ENCODE data around the gene ZNF521.

ZNF521 gene

GRCh38 chr18:25136416-25137196 is 215.4 kb downstream of the ZNF521 start:
- Histone ChIP-seq H3K4me1 (ENCODE audit: insufficient read depth, low read length) (peaks cover 21% of the 10 kb centered on the region), H3K27me3 (ENCODE audit: insufficient read depth, low read length) (no peaks in the 10 kb centered on the region), H3K9me3 (ENCODE audit: insufficient read depth, low read depth, low read length) (no peaks in the 10 kb centered on the region), H3K9ac (ENCODE audit: low read depth, low read length) (no peak overlapping the region), H3K36me3 (ENCODE audit: insufficient read depth, low read length) (no peaks in the 10 kb centered on the region), H3K27ac (ENCODE audit: low read depth, low read length) (no peak overlapping the region), H3K4me3 (ENCODE audit: low read length) (no peak overlapping the region)
- 92% methylated on average over 8 of the region's 9 CpGs for WGBS

GRCh38 chr18:25134861-25135260 is 217.1 kb downstream of the ZNF521 start:
- Histone ChIP-seq H3K4me1 (ENCODE audit: insufficient read depth, low read length) (peaks cover 21% of the 10 kb centered on the region), H3K9ac (ENCODE audit: low read depth, low read length) (no peak overlapping the region), H3K27ac (ENCODE audit: low read depth, low read length) (no peak overlapping the region), H3K27me3 (ENCODE audit: insufficient read depth, low read length) (no peaks in the 10 kb centered on the region), H3K36me3 (ENCODE audit: insufficient read depth, low read length) (no peaks in the 10 kb centered on the region), H3K9me3 (ENCODE audit: insufficient read depth, low read depth, low read length) (no peaks in the 10 kb centered on the region), H3K4me3 (ENCODE audit: low read length) (no peak overlapping the region)
- no CpG with 5 or more reads among the region's 2 CpGs for WGBS

GRCh38 chr18:25133879-25134278 is 218.1 kb downstream of the ZNF521 start:
- no peak overlapping the region for H3K27ac ChIP-seq (ENCODE audit: low read depth, low read length)
- H3K36me3 ChIP-seq (ENCODE audit: insufficient read depth, low read length): no peaks in the 10 kb centered on the region
- peaks cover 21% of the 10 kb centered on the region for H3K4me1 ChIP-seq (ENCODE audit: insufficient read depth, low read length)
- H3K9me3 ChIP-seq (ENCODE audit: insufficient read depth, low read depth, low read length): no peaks in the 10 kb centered on the region
- H3K9ac ChIP-seq (ENCODE audit: low read depth, low read length): no peak overlapping the region
- no peak overlapping the region for H3K4me3 ChIP-seq (ENCODE audit: low read length)
- 86% methylated on average over 2 of the region's 2 CpGs for WGBS
- H3K27me3 ChIP-seq (ENCODE audit: insufficient read depth, low read length): no peaks in the 10 kb centered on the region

GRCh38 chr18:25132786-25133496 is 219.0 kb downstream of the ZNF521 start:
- no peaks in the 10 kb centered on the region for H3K9me3 ChIP-seq (ENCODE audit: insufficient read depth, low read depth, low read length)
- no peak overlapping the region for H3K4me3 ChIP-seq (ENCODE audit: low read length)
- H3K27me3 ChIP-seq (ENCODE audit: insufficient read depth, low read length): no peaks in the 10 kb centered on the region
- no peak overlapping the region for H3K9ac ChIP-seq (ENCODE audit: low read depth, low read length)
- no peak overlapping the region for H3K27ac ChIP-seq (ENCODE audit: low read depth, low read length)
- H3K4me1 ChIP-seq (ENCODE audit: insufficient read depth, low read length): peaks cover 14% of the 10 kb centered on the region
- H3K36me3 ChIP-seq (ENCODE audit: insufficient read depth, low read length): no peaks in the 10 kb centered on the region
- WGBS: 95% methylated on average over 10 of the region's 10 CpGs

- no peak overlapping the region for H3K9ac ChIP-seq (ENCODE audit: low read depth, low read length)
- H3K27ac ChIP-seq (ENCODE audit: low read depth, low read length): no peak overlapping the region
- no peaks in the 10 kb centered on the region for H3K9me3 ChIP-seq (ENCODE audit: insufficient read depth, low read depth, low read length)
- no peak overlapping the region for H3K4me3 ChIP-seq (ENCODE audit: low read length)
- peaks cover 6% of the 10 kb centered on the region for H3K4me1 ChIP-seq (ENCODE audit: insufficient read depth, low read length)
- no peaks in the 10 kb centered on the region for H3K36me3 ChIP-seq (ENCODE audit: insufficient read depth, low read length)
- 100% methylated on average over 1 of the region's 1 CpG for WGBS
- no peaks in the 10 kb centered on the region for H3K27me3 ChIP-seq (ENCODE audit: insufficient read depth, low read length)
These were observed 225.2 kb downstream of the ZNF521 start for GRCh38 chr18:25126751-25127150.

DNA sequence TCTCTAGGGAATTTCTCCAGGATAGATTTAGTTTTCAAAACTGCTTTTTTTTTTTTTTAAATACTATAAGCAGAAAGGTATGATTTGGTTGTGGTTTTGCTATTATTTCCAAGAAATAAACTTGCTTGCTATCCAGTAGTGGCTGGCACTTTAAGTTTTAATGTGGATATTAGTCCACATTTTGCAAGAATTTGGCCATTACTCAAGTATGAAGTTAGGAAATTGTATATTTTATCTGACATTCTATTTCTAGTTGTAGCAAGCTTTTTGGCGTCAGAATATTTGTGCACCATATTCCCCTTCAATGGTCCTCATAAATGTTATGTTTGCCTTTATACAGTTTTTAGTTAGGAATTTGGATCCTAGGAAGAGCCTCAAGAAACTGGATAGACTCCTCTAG is 226.3 kb downstream of the ZNF521 start:
- WGBS: 86% methylated on average over 1 of the region's 1 CpG
- Histone ChIP-seq H3K4me1 (ENCODE audit: insufficient read depth, low read length) (peaks cover 6% of the 10 kb centered on the region), H3K9me3 (ENCODE audit: insufficient read depth, low read depth, low read length) (no peaks in the 10 kb centered on the region), H3K27ac (ENCODE audit: low read depth, low read length) (no peak overlapping the region), H3K27me3 (ENCODE audit: insufficient read depth, low read length) (no peaks in the 10 kb centered on the region), H3K9ac (ENCODE audit: low read depth, low read length) (no peak overlapping the region), H3K4me3 (ENCODE audit: low read length) (no peak overlapping the region), H3K36me3 (ENCODE audit: insufficient read depth, low read length) (no peaks in the 10 kb centered on the region)

DNA sequence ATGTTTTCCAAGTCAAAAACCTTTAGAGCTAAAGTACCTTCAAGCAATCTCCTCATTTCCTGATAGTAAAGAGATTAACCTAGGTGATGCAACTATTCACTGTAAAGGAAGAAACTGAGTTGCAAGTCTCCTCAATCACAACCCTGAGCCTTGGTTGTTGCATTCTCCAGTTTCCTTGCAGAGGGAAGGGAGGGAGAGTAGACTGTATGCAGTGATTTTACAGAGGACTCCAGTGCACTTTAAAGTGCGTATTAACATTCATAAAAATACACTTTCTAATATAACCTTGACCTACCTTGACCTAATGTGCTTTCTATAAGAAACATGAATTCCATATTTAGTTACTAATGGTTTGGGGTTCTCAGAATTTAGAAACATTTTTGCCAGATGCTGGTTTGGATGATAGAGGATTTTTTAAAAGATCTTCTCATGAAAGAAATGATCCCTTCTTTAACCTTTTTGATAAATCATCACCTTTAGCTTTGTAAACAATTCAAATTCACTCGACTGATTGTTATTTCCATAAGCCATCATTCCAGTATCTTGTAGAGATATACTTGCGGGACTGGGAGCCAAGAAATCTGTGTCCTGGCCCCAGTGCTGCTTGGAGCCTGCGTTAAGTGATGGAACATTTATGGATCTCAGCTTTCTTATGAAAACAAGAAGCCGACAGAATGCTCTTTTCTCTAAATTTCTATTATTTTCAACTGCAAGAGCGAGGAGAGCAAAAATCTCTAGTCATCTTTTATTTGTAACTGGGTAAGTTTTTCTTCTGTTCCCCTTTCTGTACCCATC is 228.3 kb downstream of the ZNF521 start:
- Histone ChIP-seq H3K9me3 (ENCODE audit: insufficient read depth, low read depth, low read length) (no peaks in the 10 kb centered on the region), H3K27me3 (ENCODE audit: insufficient read depth, low read length) (no peaks in the 10 kb centered on the region), H3K4me1 (ENCODE audit: insufficient read depth, low read length) (peaks cover 6% of the 10 kb centered on the region), H3K9ac (ENCODE audit: low read depth, low read length) (no peak overlapping the region), H3K4me3 (ENCODE audit: low read length) (no peak overlapping the region), H3K36me3 (ENCODE audit: insufficient read depth, low read length) (no peaks in the 10 kb centered on the region), H3K27ac (ENCODE audit: low read depth, low read length) (no peak overlapping the region)
- 95% methylated on average over 4 of the region's 6 CpGs for WGBS

DNA sequence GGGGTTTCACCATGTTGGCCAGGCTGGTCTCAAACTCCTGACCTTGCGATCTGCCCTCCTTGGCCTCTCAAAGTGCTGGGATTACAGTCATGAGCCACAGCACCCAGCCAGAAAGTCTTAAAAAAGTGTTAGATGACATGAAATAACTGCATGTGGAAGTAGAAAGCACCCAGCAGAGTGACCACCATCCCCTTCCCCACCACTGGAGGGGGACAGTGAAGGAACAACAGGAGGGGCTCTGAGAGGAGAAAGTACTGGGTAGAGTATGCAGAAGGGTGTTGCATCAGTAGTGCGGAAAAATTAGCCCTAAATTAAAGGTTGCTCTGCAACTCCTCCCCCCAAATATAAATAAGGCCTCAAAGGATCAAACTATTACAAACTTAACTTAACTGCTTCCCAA is 230.5 kb downstream of the ZNF521 start:
- Histone ChIP-seq H3K9me3 (ENCODE audit: insufficient read depth, low read depth, low read length) (no peaks in the 10 kb centered on the region), H3K36me3 (ENCODE audit: insufficient read depth, low read length) (no peaks in the 10 kb centered on the region), H3K4me3 (ENCODE audit: low read length) (no peak overlapping the region), H3K4me1 (ENCODE audit: insufficient read depth, low read length) (peaks cover 4% of the 10 kb centered on the region), H3K9ac (ENCODE audit: low read depth, low read length) (no peak overlapping the region), H3K27me3 (ENCODE audit: insufficient read depth, low read length) (no peaks in the 10 kb centered on the region), H3K27ac (ENCODE audit: low read depth, low read length) (no peak overlapping the region)
- WGBS: 99% methylated on average over 2 of the region's 2 CpGs

GRCh38 chr18:25113566-25113965 is 238.4 kb downstream of the ZNF521 start:
- Histone ChIP-seq H3K27ac (ENCODE audit: low read depth, low read length) (no peak overlapping the region), H3K4me3 (ENCODE audit: low read length) (no peak overlapping the region), H3K4me1 (ENCODE audit: insufficient read depth, low read length) (no peaks in the 10 kb centered on the region; the same call in 1 of the 2 replicates), H3K9ac (ENCODE audit: low read depth, low read length) (no peak overlapping the region), H3K27me3 (ENCODE audit: insufficient read depth, low read length) (no peaks in the 10 kb centered on the region), H3K9me3 (ENCODE audit: insufficient read depth, low read depth, low read length) (no peaks in the 10 kb centered on the region), H3K36me3 (ENCODE audit: insufficient read depth, low read length) (no peaks in the 10 kb centered on the region)
- 66% methylated on average over 5 of the region's 6 CpGs for WGBS

DNA sequence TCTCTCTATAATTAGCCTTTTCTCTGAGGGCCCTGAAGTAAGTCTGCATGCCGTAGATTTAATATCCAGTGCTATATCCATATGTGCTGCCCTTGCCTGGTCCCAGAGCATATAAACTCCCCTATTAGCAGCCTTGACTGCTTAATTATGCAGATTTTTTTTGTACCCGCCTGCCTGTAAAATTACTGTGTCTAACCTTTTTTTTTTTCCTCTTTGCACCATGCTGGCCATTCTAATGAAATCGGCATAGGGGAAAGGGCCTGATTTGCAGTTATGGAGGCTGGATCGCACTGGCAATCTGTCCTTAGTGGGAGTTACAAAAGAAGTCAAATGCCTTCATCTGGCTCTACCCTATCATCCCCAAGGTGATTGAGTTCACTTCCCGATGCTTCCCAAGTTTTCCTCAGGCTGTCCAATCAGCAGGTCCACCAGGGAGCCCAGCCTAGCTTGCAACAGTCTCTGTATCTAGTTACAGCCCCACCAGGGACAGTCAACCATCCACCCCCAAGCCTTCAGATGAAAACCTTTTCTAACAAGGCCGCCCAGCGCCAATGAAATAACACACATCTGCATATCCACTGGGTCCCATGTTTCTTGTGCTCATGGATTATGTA is 239.0 kb downstream of the ZNF521 start:
- Histone ChIP-seq H3K4me3 (ENCODE audit: low read length) (no peak overlapping the region), H3K4me1 (ENCODE audit: insufficient read depth, low read length) (no peaks in the 10 kb centered on the region; the same call in 1 of the 2 replicates), H3K9me3 (ENCODE audit: insufficient read depth, low read depth, low read length) (no peaks in the 10 kb centered on the region), H3K27me3 (ENCODE audit: insufficient read depth, low read length) (no peaks in the 10 kb centered on the region), H3K36me3 (ENCODE audit: insufficient read depth, low read length) (no peaks in the 10 kb centered on the region), H3K9ac (ENCODE audit: low read depth, low read length) (no peak overlapping the region), H3K27ac (ENCODE audit: low read depth, low read length) (no peak overlapping the region)
- WGBS: 87% methylated on average over 7 of the region's 7 CpGs

Data from HUES64 (cell line).